Hematopoietic multipotent progenitor cell treated with erythropoietin and hydrocortisone succinate and interleukin-3 and kit ligand, for 4 days (in vitro differentiated cells): Measurements from ENCODE around the gene NFIX.

Source experiments
- DNase-seq: peaks from one replicate; pipeline ENCODE4 v3.0.0-alpha.2; 2015

The NFIX gene

GRCh38 chr19:13039211-13039789 lies 44.0 kb downstream of the NFIX start:
- DNase-seq = no peak

- DNase-seq = no peak
These were observed 45.1 kb downstream of the NFIX start for GRCh38 chr19:13040232-13040947.

GRCh38 chr19:13040948-13041292 lies 45.6 kb downstream of the NFIX start:
- DNase-seq = no peak

- DNase-seq = no peak
These were observed 47.3 kb downstream of the NFIX start for GRCh38 chr19:13042443-13043130.

- DNase-seq = no peak
These were observed 48.0 kb downstream of the NFIX start for GRCh38 chr19:13043285-13043684.

GRCh38 chr19:13044231-13044836 lies 49.1 kb downstream of the NFIX start:
- no peak for DNase-seq

- no peak for DNase-seq
These were observed 50.5 kb downstream of the NFIX start for GRCh38 chr19:13045812-13046211.

GRCh38 chr19:13047374-13047773 lies 52.1 kb downstream of the NFIX start:
- DNase-seq = no peak

GRCh38 chr19:13050274-13050673 lies 55.0 kb downstream of the NFIX start:
- DNase-seq = no peak

- DNase-seq = peak; percentile 72
These were observed 56.4 kb downstream of the NFIX start for GRCh38 chr19:13051557-13052165.

- DNase-seq = no peak
These were observed 57.3 kb downstream of the NFIX start for GRCh38 chr19:13052447-13053175.

- DNase-seq = no peak
These were observed 58.0 kb downstream of the NFIX start for GRCh38 chr19:13053238-13053637.

GRCh38 chr19:13053761-13054625 lies 58.7 kb downstream of the NFIX start:
- no peak for DNase-seq

- DNase-seq = no peak
These were observed 59.4 kb downstream of the NFIX start for GRCh38 chr19:13054626-13055212.

- no peak for DNase-seq
These were observed 60.2 kb downstream of the NFIX start for GRCh38 chr19:13055213-13056051.

GRCh38 chr19:13056052-13056660 lies 60.9 kb downstream of the NFIX start:
- peak; percentile 62 for DNase-seq

GRCh38 chr19:13057147-13057572 lies 61.9 kb downstream of the NFIX start:
- no peak for DNase-seq

- no peak for DNase-seq
These were observed 62.5 kb downstream of the NFIX start for GRCh38 chr19:13057744-13058143.

GRCh38 chr19:13058951-13059660 lies 63.8 kb downstream of the NFIX start:
- no peak for DNase-seq
